GM18526 (cell line): ENCODE measurements around the gene RPL29.

ENCODE experiments used
- POLR2A ChIP-seq: IDR thresholded peaks from 3 replicates; pipeline ENCODE4 v1.6.1; 2011; ENCODE audit not compliant: insufficient read length; ENCODE audit errors: extremely low read depth

RPL29 gene

GRCh38 chr3:51995346-51996163 is at the start of gene RPL29:
RPL29 (minus strand) TSS chr3:51995895; CDS start chr3:51995461, 434 bp downstream.
- peak; percentile 97 for TF ChIP-seq POLR2A

GRCh38 chr3:52044869-52045619 is 49.3 kb upstream of the RPL29 start:
- no peak for TF ChIP-seq POLR2A

GRCh38 chr3:52043750-52044149 is 48.1 kb upstream of the RPL29 start:
- no peak for TF ChIP-seq POLR2A

- TF ChIP-seq POLR2A = no peak
Observed at GRCh38 chr3:52041118-52041731, 45.5 kb upstream of the RPL29 start.

- TF ChIP-seq POLR2A = no peak
Observed at GRCh38 chr3:52040600-52040999, 44.9 kb upstream of the RPL29 start.

- TF ChIP-seq POLR2A = no peak
Observed at GRCh38 chr3:52039846-52040245, 44.2 kb upstream of the RPL29 start.

- no peak for TF ChIP-seq POLR2A
Observed at GRCh38 chr3:52039426-52039825, 43.7 kb upstream of the RPL29 start.

- TF ChIP-seq POLR2A = no peak
Observed at GRCh38 chr3:52038227-52038626, 42.5 kb upstream of the RPL29 start.

GRCh38 chr3:52037291-52037690 is 41.6 kb upstream of the RPL29 start:
- no peak for TF ChIP-seq POLR2A

GRCh38 chr3:52036829-52037228 is 41.1 kb upstream of the RPL29 start:
- no peak for TF ChIP-seq POLR2A

- no peak for TF ChIP-seq POLR2A
Observed at GRCh38 chr3:52036222-52036694, 40.6 kb upstream of the RPL29 start.

- no peak for TF ChIP-seq POLR2A
Observed at GRCh38 chr3:52034651-52035050, 39.0 kb upstream of the RPL29 start.

- no peak for TF ChIP-seq POLR2A
Observed at GRCh38 chr3:52034212-52034611, 38.5 kb upstream of the RPL29 start.

GRCh38 chr3:52032702-52033408 is 37.2 kb upstream of the RPL29 start:
- no peak for TF ChIP-seq POLR2A

- TF ChIP-seq POLR2A = no peak
Observed at GRCh38 chr3:52031896-52032295, 36.2 kb upstream of the RPL29 start.
